Esophagus squamous epithelium (tissue), 4 donors: ENCODE data around the gene CKMT1B.
"Not testable (repeated sequence)": the region's sequence is repeated elsewhere in the genome, so short reads cannot be mapped to it uniquely, and the experiment has no call there.

ENCODE experiments used
- CTCF ChIP-seq, 6 experiments: fragments of 450-650 bp in 4 of 6; fragments of 200-600 bp in 2 of 6; sonication (generic) in 2 of 6; IDR thresholded peaks; one replicate each; pipeline ENCODE4 v1.5.1; 2016 to 2019; ENCODE audit warnings: antibody characterized with exemption in 6 of 6, mild to moderate bottlenecking in 4 of 6, moderate library complexity in 4 of 6
- POLR2A ChIP-seq, 4 donors: fragments of 450-650 bp; IDR thresholded peaks; one replicate each; pipeline ENCODE4 v1.6.1; 2017; ENCODE audit warnings: antibody characterized with exemption in 4 of 4, mild to moderate bottlenecking in 4 of 4, moderate library complexity in 3 of 4

- not testable (repeated sequence) for TF ChIP-seq POLR2A, CTCF (IDR thresholded peaks at IDR 0.05)
These were observed 5.3 kb downstream of the CKMT1B start for GRCh38 chr15:43599131-43599530.
